ENCODE results near the gene WWOX.

WWOX gene

DNA sequence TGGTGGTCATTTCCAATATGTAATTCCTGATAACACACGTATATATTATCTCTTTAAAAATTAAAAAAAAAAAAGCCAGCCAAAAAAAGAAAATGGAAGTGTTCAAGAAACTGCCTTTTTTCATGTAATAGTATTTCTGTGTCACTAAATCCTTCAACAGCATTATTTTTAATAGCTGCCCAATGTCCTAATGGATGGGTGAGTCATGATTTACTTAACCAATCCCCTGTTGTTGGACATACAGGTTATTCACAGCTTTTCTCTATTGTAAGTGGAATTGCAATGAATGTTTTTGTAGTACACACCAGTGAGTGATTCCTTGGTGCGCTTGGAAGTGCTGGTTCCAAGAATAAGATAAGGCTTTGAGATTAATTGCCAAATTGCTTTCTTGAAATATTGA, 124.9 kb downstream of the WWOX start:
- no peak for DNase-seq (ENCODE audit: low read depth in 2 of 2)
- no peak overlapping the region for H3K4me3 ChIP-seq (replicated peaks in 1 of 2; ENCODE audit: low read depth in 2 of 2, low read length in 2 of 2)
- TF ChIP-seq CTCF (IDR thresholded peaks at IDR 0.05; ENCODE audit: low read depth, low read length): no peak

- no peak for DNase-seq (ENCODE audit: low read depth in 2 of 2)
- no peak for TF ChIP-seq CTCF (IDR thresholded peaks at IDR 0.05; ENCODE audit: low read depth, low read length)
- no peak overlapping the region for H3K4me3 ChIP-seq (replicated peaks in 1 of 2; ENCODE audit: low read depth in 2 of 2, low read length in 2 of 2)
These were observed 126.5 kb downstream of the WWOX start for GRCh38 chr16:78225919-78226318.

- no peak for DNase-seq (ENCODE audit: low read depth in 2 of 2)
- no peak overlapping the region for H3K4me3 ChIP-seq (replicated peaks in 1 of 2; ENCODE audit: low read depth in 2 of 2, low read length in 2 of 2)
- no peak for TF ChIP-seq CTCF (IDR thresholded peaks at IDR 0.05; ENCODE audit: low read depth, low read length)
These were observed 128.4 kb downstream of the WWOX start for GRCh38 chr16:78227855-78228254.

DNA sequence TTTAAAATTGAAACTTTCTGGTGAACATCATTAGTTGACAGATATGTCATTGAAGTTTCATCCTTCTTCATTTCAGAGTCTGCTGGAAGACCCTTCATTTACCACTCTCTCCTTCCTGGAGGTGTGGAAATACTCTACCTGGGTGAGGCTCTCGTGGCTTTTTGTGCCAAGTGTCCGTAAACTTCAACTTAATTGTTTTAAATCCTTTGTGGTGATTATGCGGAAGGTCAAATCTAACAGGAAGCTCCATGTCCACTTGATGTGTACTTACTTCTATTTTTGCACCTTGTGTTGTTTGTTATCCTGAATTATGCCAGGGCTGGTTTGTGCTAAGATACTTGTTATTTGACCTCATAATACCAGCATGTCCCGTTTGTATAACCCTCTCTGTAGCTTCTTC, 129.2 kb downstream of the WWOX start:
- H3K4me3 ChIP-seq (replicated peaks in 1 of 2; ENCODE audit: low read depth in 2 of 2, low read length in 2 of 2): no peak overlapping the region
- no peak for TF ChIP-seq CTCF (IDR thresholded peaks at IDR 0.05; ENCODE audit: low read depth, low read length)
- DNase-seq (ENCODE audit: low read depth in 2 of 2): no peak

DNA sequence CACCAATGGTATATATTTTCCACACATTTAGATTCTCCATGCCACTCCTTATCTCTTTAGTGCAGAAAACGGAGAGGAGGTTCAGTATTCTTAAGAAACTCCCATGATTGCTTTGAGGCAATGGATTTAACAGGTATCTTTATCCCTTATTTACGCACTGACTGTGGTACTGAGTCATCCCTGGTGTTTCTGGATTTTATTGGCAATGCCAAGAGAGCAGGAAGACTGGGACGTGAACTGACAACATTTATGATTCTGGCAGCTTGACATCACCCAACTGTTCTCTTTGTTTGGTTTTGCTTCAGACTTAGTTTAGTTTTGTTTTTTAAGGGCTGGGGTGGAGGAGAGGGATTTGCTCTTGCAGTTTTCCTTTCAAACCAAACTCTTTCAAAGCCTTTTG, 131.4 kb downstream of the WWOX start:
- no peak overlapping the region for H3K4me3 ChIP-seq (replicated peaks in 1 of 2; ENCODE audit: low read depth in 2 of 2, low read length in 2 of 2)
- no peak for TF ChIP-seq CTCF (IDR thresholded peaks at IDR 0.05; ENCODE audit: low read depth, low read length)
- DNase-seq (ENCODE audit: low read depth in 2 of 2): peak in 1 of 2 donors; percentile 41

DNA sequence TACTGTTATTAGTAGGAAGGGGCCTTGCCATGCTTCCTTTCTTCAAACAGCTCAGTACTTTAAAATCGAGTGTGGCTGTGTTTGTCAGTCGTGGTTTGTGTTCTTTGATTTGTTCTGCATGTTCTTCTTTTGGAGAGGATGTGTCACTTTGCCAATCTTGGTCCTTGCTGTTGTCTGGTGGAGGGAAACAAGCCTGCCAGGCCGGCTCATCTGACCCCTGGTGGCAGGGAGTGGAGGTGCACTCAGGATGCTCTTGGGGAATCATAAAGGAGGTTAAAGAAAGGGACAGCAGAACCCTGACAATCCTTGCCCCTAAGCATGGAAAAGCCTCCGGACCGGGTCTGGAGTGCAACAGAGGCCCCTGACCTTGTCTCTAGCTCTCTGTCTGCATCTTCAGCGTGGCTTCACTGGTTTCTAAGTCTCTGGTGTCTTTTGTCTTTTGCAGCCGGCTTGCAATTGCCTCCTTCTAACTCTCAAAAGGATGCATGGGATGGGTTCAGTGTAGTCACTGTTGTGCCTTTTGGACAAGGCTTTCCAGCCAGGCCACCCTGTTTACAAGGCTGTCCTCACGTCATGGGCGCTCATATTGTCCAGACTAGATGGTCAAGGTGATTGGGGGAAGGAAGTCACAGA, 135.8 kb downstream of the WWOX start:
- DNase-seq (ENCODE audit: low read depth in 2 of 2): peak; percentile 59 to 76
- no peak overlapping the region for H3K4me3 ChIP-seq (replicated peaks in 1 of 2; ENCODE audit: low read depth in 2 of 2, low read length in 2 of 2)
- TF ChIP-seq CTCF (IDR thresholded peaks at IDR 0.05; ENCODE audit: low read depth, low read length): peak; percentile 88

- no peak for TF ChIP-seq CTCF (IDR thresholded peaks at IDR 0.05; ENCODE audit: low read depth, low read length)
- no peak overlapping the region for H3K4me3 ChIP-seq (replicated peaks in 1 of 2; ENCODE audit: low read depth in 2 of 2, low read length in 2 of 2)
- DNase-seq (ENCODE audit: low read depth in 2 of 2): no peak
These were observed 136.4 kb downstream of the WWOX start for GRCh38 chr16:78235876-78236275.
